Right renal cortex interstitium (tissue), 3 donors: Measurements from ENCODE around the gene SCAF11. TPM values are rescaled to one million over a fixed set of nuclear protein-coding genes. Genes with fewer than 3 reads are reported as not detected.

ENCODE experiments used
- DNase-seq, 3 donors: peaks; one replicate each; pipeline ENCODE4 v3.0.0-alpha.2; 2013; ENCODE audit warnings: low read depth in 3 of 3, low spot score in 2 of 3
- polyA plus RNA-seq, 3 donors: library from polyadenylated mRNA; unstranded; fragments of 120-200 nt; gene quantifications; one replicate each; pipeline ENCODE4 v1.2.1, GENCODE V29; 2013; ENCODE audit not compliant: insufficient read length in 3 of 3

The SCAF11 gene
- polyA plus RNA-seq, 3 donors, result 109 to 115 (median 115) TPM

GRCh38 chr12:45980540-45980939 lies 9.8 kb downstream of the SCAF11 start:
- no peak for DNase-seq

DNA sequence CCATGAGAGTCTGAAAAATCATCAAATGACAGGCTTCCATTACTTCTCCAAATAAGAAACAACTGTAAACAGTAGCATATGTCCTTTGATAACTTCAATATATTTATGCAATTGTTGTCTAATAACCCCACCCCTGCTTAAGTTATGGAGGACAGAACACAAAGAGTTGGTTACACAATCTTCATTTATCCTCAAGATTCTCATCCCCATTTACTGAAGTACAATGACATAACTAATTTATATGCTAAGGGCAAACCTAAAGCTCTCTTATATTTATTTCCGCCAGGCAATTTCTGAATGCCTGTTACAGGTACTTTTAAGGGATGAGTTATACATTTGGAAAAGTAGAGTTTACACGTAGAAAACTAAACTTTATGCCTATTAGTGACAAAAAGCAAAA lies 12.3 kb downstream of the SCAF11 start:
- no peak for DNase-seq

GRCh38 chr12:45977620-45978019 lies 12.8 kb downstream of the SCAF11 start:
- no peak for DNase-seq

- no peak for DNase-seq
These were observed 14.9 kb downstream of the SCAF11 start for GRCh38 chr12:45975506-45975905.

- no peak for DNase-seq
These were observed 15.5 kb downstream of the SCAF11 start for GRCh38 chr12:45974883-45975282.

DNA sequence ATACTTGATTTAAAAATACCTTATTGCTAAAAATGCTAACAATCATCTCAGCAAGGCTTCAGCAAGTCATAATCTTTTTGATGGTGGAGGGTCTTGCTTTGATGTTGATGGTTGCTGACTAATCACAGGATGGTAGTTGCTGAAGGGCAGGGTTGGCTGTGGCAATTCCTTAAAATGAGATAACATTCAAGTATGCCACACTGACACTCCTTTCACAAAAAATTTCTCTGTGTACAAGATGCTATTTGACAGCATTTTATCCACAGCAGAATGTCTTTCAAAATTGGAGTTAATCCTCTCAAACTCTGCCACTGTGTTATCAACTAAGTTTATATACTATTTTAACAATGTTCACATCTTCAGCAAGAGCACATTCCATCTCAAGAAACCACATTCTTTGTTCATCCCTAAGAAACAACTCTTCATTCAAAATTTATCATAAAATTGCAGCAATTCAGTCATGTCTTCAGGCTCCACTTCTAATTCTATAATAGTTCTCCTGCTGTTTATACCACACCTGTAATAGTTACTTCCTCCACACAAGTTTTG lies 16.1 kb downstream of the SCAF11 start:
- DNase-seq, result no peak

DNA sequence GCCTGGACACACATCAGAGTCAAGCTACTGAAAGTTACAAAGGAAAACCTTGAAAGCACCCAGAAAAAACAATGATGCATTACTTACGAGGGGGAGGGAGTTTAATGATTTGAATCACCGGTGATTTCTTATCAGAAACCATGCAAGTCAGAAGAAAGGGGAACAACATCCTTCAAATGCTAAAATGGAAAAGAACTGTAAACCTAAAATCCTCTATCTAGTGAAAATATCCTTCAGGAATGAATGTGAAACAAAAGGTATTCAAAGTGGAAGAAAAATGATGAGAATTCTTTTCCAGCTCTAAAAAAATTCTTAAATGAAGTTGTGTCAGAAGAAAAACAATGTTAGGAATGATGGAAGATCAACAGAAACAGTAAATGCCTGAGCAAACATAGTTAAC lies 16.8 kb downstream of the SCAF11 start:
- no peak for DNase-seq

DNA sequence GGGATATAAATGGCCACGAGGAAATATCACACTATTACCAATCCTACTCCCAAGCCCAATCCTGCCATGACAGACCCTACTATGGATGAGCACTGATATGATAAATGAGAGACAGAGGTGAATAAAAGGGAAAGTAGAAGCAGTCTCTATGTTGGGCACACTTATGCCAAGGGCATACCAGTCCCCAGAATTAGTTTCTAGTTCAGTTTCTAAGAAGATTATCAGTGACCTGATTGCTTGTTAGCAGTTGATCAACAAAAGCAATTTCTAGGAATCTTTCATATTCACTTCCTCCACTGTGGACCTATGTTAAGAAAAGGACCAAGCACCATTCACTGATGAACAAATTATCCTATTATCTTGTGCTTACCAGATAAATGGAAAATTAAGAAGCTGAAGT lies 20.0 kb downstream of the SCAF11 start:
- DNase-seq, result no peak

DNA sequence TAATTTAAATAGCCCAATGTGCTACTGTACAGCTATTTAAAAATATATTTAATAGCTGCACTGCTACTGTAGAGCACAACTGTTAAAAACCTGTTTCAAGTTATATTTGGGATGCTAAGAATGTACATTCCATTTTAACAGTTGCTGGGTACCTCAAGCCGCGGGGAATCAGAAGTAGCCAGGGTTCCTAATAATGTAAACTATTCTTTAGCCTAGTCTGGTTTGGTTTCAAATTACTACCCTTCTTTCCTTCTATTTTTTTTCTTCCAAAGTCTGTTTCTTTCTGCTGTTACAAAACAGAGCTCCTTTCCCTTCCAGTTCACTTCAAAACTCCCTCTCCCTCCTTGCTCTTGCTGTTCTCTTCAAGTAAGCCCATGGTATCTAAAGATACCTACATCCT lies 21.3 kb downstream of the SCAF11 start:
- no peak for DNase-seq

DNA sequence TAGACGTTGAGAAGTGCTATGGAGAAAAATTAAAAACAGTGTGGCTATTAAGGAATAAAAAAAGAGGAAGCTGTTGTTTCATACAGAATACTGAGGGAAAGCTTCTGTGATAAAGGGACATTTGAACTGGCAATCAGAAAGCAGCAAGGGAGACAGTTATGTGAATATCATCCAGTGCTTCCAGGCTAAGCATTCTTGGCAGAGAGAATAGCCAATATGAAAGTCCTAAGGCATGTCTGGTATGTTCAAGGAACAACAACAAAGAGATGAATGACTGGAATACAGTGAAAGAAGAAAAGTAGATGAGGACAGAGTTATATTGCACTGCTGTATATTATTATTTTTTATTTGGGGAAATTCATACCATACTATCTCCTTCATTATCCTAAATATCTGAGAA lies 23.9 kb downstream of the SCAF11 start:
- DNase-seq, result no peak

GRCh38 chr12:45962553-45963325 lies 27.6 kb downstream of the SCAF11 start:
- no peak for DNase-seq

DNA sequence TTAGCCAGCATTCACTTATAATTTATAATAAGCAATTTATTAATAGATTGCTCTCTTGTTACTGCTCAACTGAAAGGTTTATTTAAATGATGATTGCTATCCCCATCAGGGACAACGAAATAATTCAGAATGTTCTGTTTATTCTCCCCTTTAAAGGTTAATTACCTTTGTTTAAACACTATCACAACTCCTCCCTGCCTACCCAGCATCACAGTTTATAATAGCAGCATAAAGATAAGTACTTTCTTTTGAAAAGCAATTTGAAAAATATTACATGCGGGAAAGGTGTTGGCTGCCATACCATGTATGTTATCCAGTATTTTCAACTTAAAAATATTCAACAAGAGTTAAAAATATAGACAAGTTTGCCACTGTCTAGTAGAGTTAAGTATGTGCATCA lies 30.6 kb downstream of the SCAF11 start:
- no peak for DNase-seq

DNA sequence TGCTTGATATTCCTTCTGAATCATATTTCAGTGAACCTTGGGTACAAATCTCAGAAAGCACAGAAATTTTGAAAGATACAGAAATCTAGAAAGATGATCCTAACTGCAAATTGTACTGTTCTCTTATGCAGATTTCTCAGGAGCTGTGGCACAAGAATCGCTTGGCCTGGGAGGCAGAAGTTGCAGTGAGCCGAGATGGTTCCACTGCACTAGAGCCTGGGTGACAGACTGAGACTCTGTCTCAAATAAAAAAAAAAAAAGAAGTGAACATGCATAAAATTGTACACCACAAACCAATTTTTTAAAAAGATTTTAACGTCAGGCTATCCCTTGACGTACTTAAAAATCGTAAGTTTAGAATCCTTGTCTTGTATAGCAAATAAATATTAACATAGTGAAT lies 31.3 kb downstream of the SCAF11 start:
- DNase-seq, result no peak

- DNase-seq, result no peak
These were observed 41.8 kb downstream of the SCAF11 start for GRCh38 chr12:45948546-45948945.

DNA sequence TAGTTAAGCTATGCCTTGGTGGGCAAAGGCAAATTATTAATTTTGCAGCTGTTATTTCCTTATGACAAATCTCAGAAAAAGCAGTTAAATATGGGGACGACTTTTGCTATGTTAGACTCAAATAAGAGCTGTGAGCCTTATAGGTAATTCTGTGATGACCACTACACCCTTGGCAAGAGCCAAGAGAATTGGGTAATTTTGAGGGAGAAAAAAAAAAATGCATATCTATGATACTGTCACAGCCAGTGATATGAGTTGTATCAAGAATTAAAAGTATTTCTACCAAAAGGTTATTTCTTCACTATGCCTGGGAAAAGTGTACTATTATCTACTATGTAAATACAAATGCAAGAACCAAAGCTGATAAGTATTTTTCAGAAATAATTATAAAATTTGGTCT lies 43.9 kb downstream of the SCAF11 start:
- no peak for DNase-seq

DNA sequence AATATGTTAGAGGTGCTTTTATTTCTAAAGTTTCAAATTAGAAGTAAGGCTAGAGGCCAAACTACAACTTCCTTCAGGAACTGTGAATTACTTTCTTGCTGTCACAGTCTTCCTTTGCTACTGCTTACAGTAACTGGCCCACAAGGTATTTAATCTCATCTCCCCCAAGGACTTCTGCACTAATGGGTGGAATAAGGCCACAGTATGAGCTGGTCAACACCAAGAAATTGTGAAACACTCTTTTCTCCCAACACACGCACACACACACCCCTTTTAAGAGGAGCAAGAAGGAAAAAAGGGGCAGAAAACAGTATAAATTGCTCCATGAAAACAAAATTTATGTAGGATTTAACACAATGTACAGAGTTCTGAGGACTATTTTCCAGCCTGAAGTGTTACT lies 45.6 kb downstream of the SCAF11 start:
- no peak for DNase-seq

GRCh38 chr12:45939759-45940158 lies 50.6 kb downstream of the SCAF11 start:
- no peak for DNase-seq

DNA sequence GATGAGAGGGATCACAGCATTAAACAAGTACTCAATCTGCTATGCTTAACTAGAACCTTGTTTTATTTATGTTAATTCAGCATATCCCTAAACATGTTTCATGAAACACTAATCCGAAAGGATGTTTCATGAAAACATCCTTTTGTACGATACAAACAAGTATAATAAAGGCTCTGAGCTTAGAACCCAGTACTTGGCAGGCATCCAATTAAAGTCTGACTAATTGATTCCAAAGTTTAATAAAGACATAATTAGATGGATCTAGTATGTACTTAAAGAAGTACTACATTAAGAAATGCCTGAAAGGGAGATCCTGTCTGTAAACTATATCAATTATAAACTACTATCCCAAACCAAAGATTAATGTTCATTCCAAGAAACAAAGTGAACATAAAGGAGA lies 51.8 kb downstream of the SCAF11 start:
- DNase-seq, result no peak

DNA sequence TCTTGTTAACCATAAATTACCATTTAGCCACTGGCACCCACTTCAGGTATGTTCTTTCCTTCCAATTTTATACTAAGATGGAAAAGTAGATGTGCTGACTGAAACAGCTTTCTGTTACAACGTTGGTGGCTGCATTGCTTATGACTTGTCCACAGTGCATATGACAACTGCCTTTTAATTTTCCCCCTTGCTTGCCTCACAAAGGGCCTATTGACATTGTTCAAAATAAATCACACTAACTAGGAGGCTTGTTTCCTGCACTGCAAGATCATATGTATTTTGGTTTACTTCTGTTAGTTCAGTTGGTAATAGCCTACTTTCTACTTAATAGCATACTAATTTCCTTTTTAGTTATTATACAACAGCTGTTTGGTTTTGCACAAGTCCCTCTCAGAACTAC lies 55.4 kb downstream of the SCAF11 start:
- DNase-seq, result no peak

GRCh38 chr12:45933504-45933903 lies 56.9 kb downstream of the SCAF11 start:
- DNase-seq, result no peak

DNA sequence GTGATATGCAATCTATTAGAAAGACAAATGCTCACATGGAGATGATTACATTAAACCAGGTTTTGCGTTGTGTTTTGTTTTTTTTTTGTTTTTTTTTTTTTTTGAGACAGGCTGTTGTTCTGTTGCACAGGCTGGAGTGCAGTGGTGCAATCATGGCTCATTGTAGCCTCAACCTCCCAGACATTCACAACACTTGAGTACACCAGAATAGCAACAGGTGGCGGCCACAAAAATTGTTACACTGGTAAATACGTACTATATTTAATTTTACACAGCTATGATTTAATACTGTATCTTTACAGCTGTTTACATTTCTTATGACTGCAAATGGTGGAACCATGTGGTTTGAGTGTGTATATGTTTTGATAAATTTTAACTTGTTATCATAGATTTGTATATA lies 60.0 kb downstream of the SCAF11 start:
- no peak for DNase-seq

DNA sequence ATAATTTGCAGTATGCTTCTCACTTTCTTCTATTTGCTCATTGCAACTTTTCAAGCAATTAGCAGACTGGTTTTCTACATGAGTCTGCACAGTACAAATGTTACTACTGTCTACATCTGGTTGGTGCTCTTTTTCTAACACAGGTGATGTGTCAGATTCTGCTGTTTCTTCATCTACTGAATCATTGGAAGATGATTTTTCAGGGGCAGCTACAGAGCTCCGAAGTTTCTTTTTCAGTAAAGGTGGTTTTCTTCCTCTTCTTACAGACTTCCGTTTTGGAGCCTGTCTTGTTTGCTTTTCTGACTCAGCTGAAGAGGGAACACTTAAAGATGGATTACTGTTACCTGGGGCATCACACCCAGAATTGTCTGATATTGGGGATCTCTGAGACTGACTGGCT lies 62.1 kb downstream of the SCAF11 start:
- DNase-seq, result no peak

DNA sequence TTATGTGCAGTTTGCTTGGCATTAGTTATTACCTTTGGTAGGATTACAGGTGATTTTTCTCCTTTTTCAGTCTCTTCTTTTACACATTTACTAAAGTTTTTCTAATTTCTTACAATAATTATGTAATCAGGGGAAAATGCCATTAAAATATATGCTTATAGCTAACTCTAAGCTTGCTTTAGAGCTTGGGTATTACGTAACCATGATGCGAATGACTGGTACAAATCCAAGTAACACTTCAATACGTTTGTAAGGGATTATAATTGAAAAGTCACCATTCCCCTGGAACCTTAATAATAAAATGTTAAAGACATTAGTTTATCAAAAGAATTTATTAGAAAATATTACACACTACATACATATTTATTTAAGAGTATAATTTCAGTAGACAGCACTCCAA lies 71.6 kb downstream of the SCAF11 start:
- no peak for DNase-seq
